ENCODE results near the gene OSBPL5. TPM values are rescaled to one million over a fixed set of nuclear protein-coding genes. Genes with fewer than 3 reads are reported as not detected.
A peak's percentile ranks its signal among the peaks of the same experiment; 100 is the strongest.
"Not testable (repeated sequence)": the region's sequence is repeated elsewhere in the genome, so short reads cannot be mapped to it uniquely, and the experiment has no call there.

The OSBPL5 gene
- total RNA-seq, 1 donor from 2014 or later = 1.6 TPM

GRCh38 chr11:3168742-3169254 lies 3.7 kb upstream of the OSBPL5 start:
- H3K4me3 Mint-ChIP-seq; H3K27ac Mint-ChIP-seq; DNase-seq (ENCODE audit: low spot score); H3K9me3 Mint-ChIP-seq; intact Hi-C loops (cut with micrococcal nuclease); H3K36me3 Mint-ChIP-seq (ENCODE audit: low read depth): not testable (repeated sequence)
- Mint-ChIP-seq H3K4me1 (ENCODE audit: low read depth) (peaks cover 11% of the 10 kb centered on the region), H3K27me3 (ENCODE audit: insufficient read depth) (peaks cover 18% of the 10 kb centered on the region)

- Mint-ChIP-seq H3K9me3 (no peaks in the 10 kb centered on the region), H3K27me3 (ENCODE audit: insufficient read depth) (peaks cover 22% of the 10 kb centered on the region), H3K4me1 (ENCODE audit: low read depth) (peaks cover 11% of the 10 kb centered on the region), H3K36me3 (ENCODE audit: low read depth) (peaks cover 3% of the 10 kb centered on the region), H3K27ac (no peak overlapping the region), H3K4me3 (no peak overlapping the region)
- DNase-seq (ENCODE audit: low spot score) = no peak
- intact Hi-C loops (cut with micrococcal nuclease) = no loop called here
Measured at GRCh38 chr11:3167143-3168119, 2.3 kb upstream of the OSBPL5 start.

GRCh38 chr11:3166268-3167142 lies 1.4 kb upstream of the OSBPL5 start:
- Mint-ChIP-seq H3K4me1 (ENCODE audit: low read depth) (peaks cover 11% of the 10 kb centered on the region), H3K36me3 (ENCODE audit: low read depth) (peaks cover 3% of the 10 kb centered on the region), H3K9me3 (no peaks in the 10 kb centered on the region), H3K4me3 (no peak overlapping the region), H3K27ac (no peak overlapping the region), H3K27me3 (ENCODE audit: insufficient read depth) (peaks cover 26% of the 10 kb centered on the region)
- DNase-seq (ENCODE audit: low spot score) = no peak
- intact Hi-C loops (cut with micrococcal nuclease) = no loop called here

GRCh38 chr11:3165916-3166267 lies 782 bp upstream of the OSBPL5 start:
- peaks cover 31% of the 10 kb centered on the region for H3K27me3 Mint-ChIP-seq (ENCODE audit: insufficient read depth)
- H3K27ac Mint-ChIP-seq = no peak overlapping the region
- intact Hi-C loops (cut with micrococcal nuclease) = no loop called here

GRCh38 chr11:3164552-3165151 lies 458 bp downstream of the OSBPL5 start:
- Mint-ChIP-seq H3K27ac (no peak overlapping the region), H3K36me3 (ENCODE audit: low read depth) (peaks cover 3% of the 10 kb centered on the region), H3K27me3 (ENCODE audit: insufficient read depth) (peaks cover 30% of the 10 kb centered on the region), H3K9me3 (no peaks in the 10 kb centered on the region), H3K4me1 (ENCODE audit: low read depth) (peaks cover 7% of the 10 kb centered on the region), H3K4me3 (no peak overlapping the region)
- no peak for DNase-seq (ENCODE audit: low spot score)
- intact Hi-C loops (cut with micrococcal nuclease) = no loop called here

More at GRCh38 chr11:3165916-3166267, 782 bp upstream of the OSBPL5 start:
- Mint-ChIP-seq H3K4me1 (ENCODE audit: low read depth) (peaks cover 11% of the 10 kb centered on the region), H3K9me3 (no peaks in the 10 kb centered on the region), H3K4me3 (peak overlapping the region; percentile 75), H3K36me3 (ENCODE audit: low read depth) (peaks cover 3% of the 10 kb centered on the region)
- DNase-seq (ENCODE audit: low spot score) = no peak

GRCh38 chr11:3164138-3164551 lies 965 bp downstream of the OSBPL5 start:
- no peak for DNase-seq (ENCODE audit: low spot score)
- H3K9me3 Mint-ChIP-seq = no peaks in the 10 kb centered on the region
- intact Hi-C loops (cut with micrococcal nuclease) = no loop called here
- peaks cover 3% of the 10 kb centered on the region for H3K36me3 Mint-ChIP-seq (ENCODE audit: low read depth)
- H3K27ac Mint-ChIP-seq = no peak overlapping the region
- H3K4me3 Mint-ChIP-seq = peak overlapping the region; percentile 50
- H3K4me1 Mint-ChIP-seq (ENCODE audit: low read depth) = peaks cover 5% of the 10 kb centered on the region
- peaks cover 30% of the 10 kb centered on the region for H3K27me3 Mint-ChIP-seq (ENCODE audit: insufficient read depth)

GRCh38 chr11:3163241-3163981 lies 1.7 kb downstream of the OSBPL5 start:
- Mint-ChIP-seq H3K4me3 (peak overlapping the region; percentile 50), H3K36me3 (ENCODE audit: low read depth) (peaks cover 3% of the 10 kb centered on the region), H3K9me3 (no peaks in the 10 kb centered on the region), H3K4me1 (ENCODE audit: low read depth) (peaks cover 5% of the 10 kb centered on the region), H3K27ac (no peak overlapping the region), H3K27me3 (ENCODE audit: insufficient read depth) (peaks cover 30% of the 10 kb centered on the region)
- no peak for DNase-seq (ENCODE audit: low spot score)
- intact Hi-C loops (cut with micrococcal nuclease) = no loop called here

GRCh38 chr11:3162410-3163240 lies 2.5 kb downstream of the OSBPL5 start:
- Mint-ChIP-seq H3K27ac (no peak overlapping the region), H3K4me3 (no peak overlapping the region), H3K9me3 (no peaks in the 10 kb centered on the region), H3K4me1 (ENCODE audit: low read depth) (peaks cover 5% of the 10 kb centered on the region), H3K27me3 (ENCODE audit: insufficient read depth) (peaks cover 30% of the 10 kb centered on the region), H3K36me3 (ENCODE audit: low read depth) (peaks cover 3% of the 10 kb centered on the region)
- DNase-seq (ENCODE audit: low spot score) = no peak
- intact Hi-C loops (cut with micrococcal nuclease) = no loop called here

- peaks cover 32% of the 10 kb centered on the region for H3K27me3 Mint-ChIP-seq (ENCODE audit: insufficient read depth)
Measured at GRCh38 chr11:3161720-3162409, 3.2 kb downstream of the OSBPL5 start.

GRCh38 chr11:3161309-3161708 lies 3.8 kb downstream of the OSBPL5 start:
- peaks cover 5% of the 10 kb centered on the region for H3K4me1 Mint-ChIP-seq (ENCODE audit: low read depth)
- H3K36me3 Mint-ChIP-seq (ENCODE audit: low read depth) = peaks cover 3% of the 10 kb centered on the region
- H3K27me3 Mint-ChIP-seq (ENCODE audit: insufficient read depth) = peaks cover 31% of the 10 kb centered on the region
- no peaks in the 10 kb centered on the region for H3K9me3 Mint-ChIP-seq
- H3K27ac Mint-ChIP-seq = no peak overlapping the region
- intact Hi-C loops (cut with micrococcal nuclease) = no loop called here
- H3K4me3 Mint-ChIP-seq = no peak overlapping the region
- DNase-seq (ENCODE audit: low spot score) = no peak

More at GRCh38 chr11:3161720-3162409, 3.2 kb downstream of the OSBPL5 start:
- H3K4me1 Mint-ChIP-seq (ENCODE audit: low read depth) = peaks cover 5% of the 10 kb centered on the region
- no peak overlapping the region for H3K27ac Mint-ChIP-seq
- DNase-seq (ENCODE audit: low spot score) = no peak
- intact Hi-C loops (cut with micrococcal nuclease) = no loop called here
- peaks cover 3% of the 10 kb centered on the region for H3K36me3 Mint-ChIP-seq (ENCODE audit: low read depth)
- no peak overlapping the region for H3K4me3 Mint-ChIP-seq
- H3K9me3 Mint-ChIP-seq = no peaks in the 10 kb centered on the region

Data from activated T-helper 1 cell treated with anti-CD3 and anti-CD28 coated beads, Interleukin-12 subunit alpha, Interleukin-12 subunit beta, Interleukin-2, Interleukin-4 antibody, amounts not matched to agents 30 ng/mL and 10 ng/mL and 1 ng/mL, durations not matched to agents 14 hours and 24 hours and 36 hours (primary cell).